Lower leg skin (tissue), 3 donors: ENCODE data around the gene RAD21L1.
"Not testable (repeated sequence)": the region's sequence is repeated elsewhere in the genome, so short reads cannot be mapped to it uniquely, and the experiment has no call there.

Experiments used
- POLR2A ChIP-seq, 2 donors: fragments of 450-650 bp; IDR thresholded peaks; one replicate each; pipeline ENCODE4 v1.6.1; 2016 to 2017; ENCODE audit warnings: antibody characterized with exemption in 2 of 2, mild to moderate bottlenecking in 1 of 2, moderate library complexity in 1 of 2
- TF ChIP-seq, protein P1 (sequence below), 3 donors: fragments of 450-650 bp; IDR thresholded peaks; one replicate each; pipeline ENCODE4 v1.5.1; 2016; ENCODE audit warnings: antibody characterized with exemption in 3 of 3, mild to moderate bottlenecking in 3 of 3, moderate library complexity in 2 of 3

DNA sequence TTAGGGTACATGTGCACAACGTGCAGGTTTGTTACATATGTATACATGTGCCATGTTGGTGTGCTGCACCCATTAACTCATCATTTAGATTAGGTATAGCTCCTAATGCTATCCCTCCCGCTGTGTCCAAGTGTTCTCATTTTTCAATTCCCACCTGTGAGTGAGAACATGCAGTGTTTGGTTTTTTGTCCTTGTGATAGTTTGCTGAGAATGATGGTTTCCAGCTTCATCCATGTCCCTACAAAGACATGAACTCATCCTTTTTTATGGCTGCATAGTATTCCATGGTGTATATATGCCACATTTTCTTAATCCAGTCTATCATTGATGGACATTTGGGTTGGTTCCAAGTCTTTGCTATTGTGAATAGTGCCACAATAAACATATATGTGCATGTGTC is 24.4 kb downstream of the RAD21L1 start:
- TF ChIP-seq, protein P1, sequence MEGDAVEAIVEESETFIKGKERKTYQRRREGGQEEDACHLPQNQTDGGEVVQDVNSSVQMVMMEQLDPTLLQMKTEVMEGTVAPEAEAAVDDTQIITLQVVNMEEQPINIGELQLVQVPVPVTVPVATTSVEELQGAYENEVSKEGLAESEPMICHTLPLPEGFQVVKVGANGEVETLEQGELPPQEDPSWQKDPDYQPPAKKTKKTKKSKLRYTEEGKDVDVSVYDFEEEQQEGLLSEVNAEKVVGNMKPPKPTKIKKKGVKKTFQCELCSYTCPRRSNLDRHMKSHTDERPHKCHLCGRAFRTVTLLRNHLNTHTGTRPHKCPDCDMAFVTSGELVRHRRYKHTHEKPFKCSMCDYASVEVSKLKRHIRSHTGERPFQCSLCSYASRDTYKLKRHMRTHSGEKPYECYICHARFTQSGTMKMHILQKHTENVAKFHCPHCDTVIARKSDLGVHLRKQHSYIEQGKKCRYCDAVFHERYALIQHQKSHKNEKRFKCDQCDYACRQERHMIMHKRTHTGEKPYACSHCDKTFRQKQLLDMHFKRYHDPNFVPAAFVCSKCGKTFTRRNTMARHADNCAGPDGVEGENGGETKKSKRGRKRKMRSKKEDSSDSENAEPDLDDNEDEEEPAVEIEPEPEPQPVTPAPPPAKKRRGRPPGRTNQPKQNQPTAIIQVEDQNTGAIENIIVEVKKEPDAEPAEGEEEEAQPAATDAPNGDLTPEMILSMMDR (IDR thresholded peaks at IDR 0.05) = not testable (repeated sequence)
- TF ChIP-seq POLR2A (IDR thresholded peaks at IDR 0.05) = not testable (repeated sequence)
